Measurements from ENCODE around the gene PDLIM1.

- TF ChIP-seq CTCF (IDR thresholded peaks at IDR 0.05) (no peak), POLR2AphosphoS5 (IDR thresholded peaks at IDR 0.05) (no peak), EP300 (IDR thresholded peaks at IDR 0.05) (no peak)
Measured at GRCh38 chr10:95243318-95243617, 47.5 kb downstream of the PDLIM1 start.
